Uterine smooth muscle cell (primary cell): ENCODE data around the gene PRXL2B. TPM values are rescaled to one million over a fixed set of nuclear protein-coding genes. Genes with fewer than 3 reads are reported as not detected.

Source experiments
- total RNA-seq: library from RNA; depleted of rRNA; stranded (reverse); fragments of >200 nt; gene quantifications from 2 replicates; pipeline ENCODE4 v1.2.3, GENCODE V29; 2014

The PRXL2B gene
- total RNA-seq: 11.7 and 13.4 TPM in 2 replicates

GRCh38 chr1:2586154-2587070 is at the start of gene PRXL2B:
Gene PRXL2B, plus strand, starts transcription at chr1:2586777. Its CDS starts 109 bp downstream, at chr1:2586886.

GRCh38 chr1:2556277-2556677 is 30.3 kb upstream of the PRXL2B start, which contains the start of gene TNFRSF14:
Gene TNFRSF14, plus strand, starts transcription at chr1:2556371. Its CDS starts 294 bp downstream, at chr1:2556665.

DNA sequence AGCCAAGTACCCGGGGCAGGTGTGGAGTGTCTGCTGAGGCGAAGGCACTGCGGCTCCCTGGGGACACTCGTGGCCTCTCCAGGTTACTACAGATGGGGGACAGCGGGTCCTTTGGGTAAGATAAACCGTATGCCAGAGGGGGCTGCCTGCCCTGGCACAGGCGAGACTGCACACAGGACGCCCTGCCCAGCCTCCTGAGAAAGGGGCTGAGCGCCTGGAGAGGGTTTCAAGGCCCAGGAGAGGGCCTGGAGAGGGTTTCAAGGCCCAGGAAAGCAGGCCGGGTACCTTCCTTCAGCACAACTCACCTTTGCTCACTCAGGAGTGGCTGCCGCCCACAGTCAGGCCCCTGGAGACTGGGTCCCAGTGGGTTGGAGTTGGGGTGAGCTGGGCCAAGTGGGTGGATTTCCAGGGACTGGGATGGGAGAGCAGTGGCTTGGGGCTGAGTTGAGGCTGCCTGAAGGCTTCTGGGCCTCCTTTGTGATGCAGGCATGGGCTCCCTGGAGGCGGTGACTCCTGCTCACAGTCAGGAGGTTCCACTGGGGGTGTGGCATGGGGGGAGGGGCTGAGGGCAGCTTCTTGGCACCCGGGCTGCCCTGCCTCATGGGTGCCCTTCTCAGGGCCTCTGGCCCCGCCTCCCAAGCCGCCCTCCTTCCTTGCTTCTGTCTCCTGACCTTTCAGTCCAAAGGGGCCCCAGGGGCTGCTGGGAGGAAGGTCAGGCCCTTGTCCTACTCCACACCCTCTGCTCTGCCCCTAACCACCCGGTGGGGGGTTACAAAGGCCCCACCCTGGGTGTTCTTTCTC is 46.2 kb downstream of the PRXL2B start, which contains the start of gene MMEL1:
TSS of gene MMEL1 (minus strand) at position 456 of the 801 bp plus-strand sequence. CDS start 3,532 bp downstream, outside the sequence.

Other genes starting within 250 kb of the PRXL2B start
- gene MORN1, start 195.2 kb upstream of the PRXL2B start, total RNA-seq: 13.7 and 19.6 TPM in 2 replicates
- 89.7 and 98.1 TPM in 2 replicates for gene RER1, start 194.9 kb upstream of the PRXL2B start, total RNA-seq
- gene PEX10, start 174.2 kb upstream of the PRXL2B start, total RNA-seq: 38.4 and 42.6 TPM in 2 replicates
- 0.11 and 0.12 TPM in 2 replicates for gene PLCH2, start 110.5 kb upstream of the PRXL2B start, total RNA-seq
- gene PANK4, start 60.2 kb upstream of the PRXL2B start, total RNA-seq: 28.1 and 33.4 TPM in 2 replicates
- gene HES5, start 56.5 kb upstream of the PRXL2B start, total RNA-seq: not detected in 2 replicates
- gene TNFRSF14, start 30.4 kb upstream of the PRXL2B start, total RNA-seq: 16.5 and 35.4 TPM in 2 replicates
- gene MMEL1, start 46.2 kb downstream of the PRXL2B start, total RNA-seq: 0.22 TPM in 1 of 2 replicates, not detected in the other
- gene TTC34, start 214.9 kb downstream of the PRXL2B start, total RNA-seq: 0.11 and 0.12 TPM in 2 replicates